Stomach (tissue), 9 donors: ENCODE results near the gene TK1. TPM values are rescaled to one million over a fixed set of nuclear protein-coding genes. Genes with fewer than 3 reads are reported as not detected.

ENCODE experiments used
- DNase-seq, 2 donors: peaks; one replicate each; pipeline versions ENCODE4 v3.0.0 to v3.0.0-alpha.2; 2013 to 2019
- H3K27ac ChIP-seq, 5 donors: fragments of 200-600 bp in 4 of 5; sonication (generic) in 4 of 5; one replicate each; pipeline ENCODE4 v1.5.1; 2013 to 2019; ENCODE audit warnings: mild to moderate bottlenecking in 1 of 5, moderate library complexity in 1 of 5
- H3K27me3 ChIP-seq, 3 donors: fragments of 200-600 bp; sonication (generic); one replicate each; pipeline ENCODE4 v1.5.1; 2017 to 2019; ENCODE audit warnings: mixed run types in 1 of 3
- H3K36me3 ChIP-seq, 4 donors: fragments of 200-600 bp; sonication (generic); 1 replicate in 3 of 4; 2 replicates in 1 of 4; pipeline ENCODE4 v1.5.1; 2016 to 2019
- H3K4me1 ChIP-seq, 4 donors: fragments of 200-600 bp; sonication (generic); one replicate each; pipeline ENCODE4 v1.5.1; 2016 to 2019
- H3K4me3 ChIP-seq, 4 donors: fragments of 200-600 bp; sonication (generic) in 3 of 4; one replicate each; pipeline ENCODE4 v1.5.1; 2016 to 2019; ENCODE audit warnings: mild to moderate bottlenecking in 1 of 4
- H3K9me3 ChIP-seq, 4 donors: fragments of 200-600 bp; sonication (generic); one replicate each; pipeline ENCODE4 v1.5.1; 2016 to 2019
- CTCF ChIP-seq, 7 experiments: fragments of 450-650 bp in 4 of 7; fragments of 200-600 bp in 3 of 7; sonication (generic) in 3 of 7; IDR thresholded peaks; one replicate each; pipeline ENCODE4 v1.5.1; 2016 to 2019; ENCODE audit warnings: antibody characterized with exemption in 7 of 7, control low read depth in 2 of 7, mild to moderate bottlenecking in 1 of 7
- EP300 ChIP-seq: sonication (generic); formaldehyde crosslinking; IDR thresholded peaks from one replicate; pipeline ENCODE4 v1.6.1; 2017; ENCODE audit warnings: antibody characterized with exemption
- POLR2A ChIP-seq, 4 donors: fragments of 450-650 bp; IDR thresholded peaks; one replicate each; pipeline ENCODE4 v1.6.1; 2016; ENCODE audit warnings: antibody characterized with exemption in 4 of 4, control low read depth in 2 of 4, mild to moderate bottlenecking in 1 of 4, moderate library complexity in 1 of 4
- POLR2AphosphoS5 ChIP-seq, 3 donors: sonication (generic); formaldehyde crosslinking; IDR thresholded peaks; one replicate each; pipeline ENCODE4 v1.6.1; 2016; ENCODE audit warnings: antibody characterized with exemption in 3 of 3
- WGBS, 5 donors: extraction: QIAGEN DNeasy Blood & Tissue Kit in 3 of 5; methylation state at CpG; one replicate each; pipeline versions ENCODE4 v1.1.5 to v1.1.7; 2013 to 2018; 5-methylcytosine and 5-hydroxymethylcytosine counted together
- intact Hi-C: fragments of 100-400 bp; cut with DNase I; formaldehyde crosslinking; loops from one replicate; pipeline ENCODE4 v1.15.1; 2023; ENCODE audit warnings: low total_unique reads
- polyA plus RNA-seq, 3 donors: library from polyadenylated mRNA; stranded (reverse); fragments of 200-250 nt; gene quantifications; one replicate each; pipeline ENCODE4 v1.2.3, GENCODE V29; 2013
- total RNA-seq, 5 donors: library from RNA; depleted of rRNA; stranded (reverse); fragments of >200 nt; gene quantifications; one replicate each; pipeline versions ENCODE4 v1.1.0 to v1.2.3, GENCODE V29; 2014 to 2016
- donor health status: healthy with polysubstance abuse.
- donor health status: Bipolar disorder and iron deficiency.
- donor health status: healthy.

Gene TK1
- total and polyA plus RNA-seq, 8 donors, result 4.5 to 38.1 (median 17.7) TPM

DNA sequence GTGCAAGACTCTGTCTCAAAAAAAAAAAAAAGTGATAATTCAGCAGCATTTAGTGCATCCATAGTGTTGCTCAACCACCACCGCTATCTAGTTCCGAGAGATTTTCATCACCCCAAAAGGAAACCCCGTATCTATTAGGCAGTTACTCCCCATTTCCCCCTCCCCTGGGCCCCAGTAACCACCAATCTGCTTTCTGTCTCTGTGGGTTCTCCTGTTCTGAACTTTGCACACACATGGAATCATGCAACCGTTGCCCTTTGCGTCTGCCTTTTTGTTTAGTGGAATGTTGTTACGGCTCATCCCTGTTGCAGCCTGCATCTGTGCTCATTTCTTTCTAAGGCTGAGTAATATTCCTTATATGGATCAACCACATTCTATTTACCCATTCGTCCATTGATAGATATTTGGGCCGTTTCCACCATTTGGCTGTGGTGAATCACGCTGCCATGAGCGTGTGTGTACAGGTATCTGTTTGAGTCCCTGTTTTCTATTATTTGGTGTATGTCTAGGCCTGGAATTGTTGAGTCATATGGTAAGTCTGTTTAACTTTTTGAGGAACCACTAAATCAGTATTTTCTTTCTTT is 27.2 kb downstream of the TK1 start:
- H3K27ac ChIP-seq, result no peak overlapping the region
- H3K9me3 ChIP-seq, result no peaks in the 10 kb centered on the region
- H3K36me3 ChIP-seq, result no peaks in the 10 kb centered on the region
- peaks cover 0 to 9% (median 8%) of the 10 kb centered on the region in 4 donors for H3K4me1 ChIP-seq
- TF ChIP-seq POLR2AphosphoS5 (IDR thresholded peaks at IDR 0.05) (no peak), EP300 (no peak), CTCF (IDR thresholded peaks at IDR 0.05) (no peak), POLR2A (IDR thresholded peaks at IDR 0.05) (no peak)
- DNase-seq, result no peak
- no peaks in the 10 kb centered on the region for H3K27me3 ChIP-seq
- intact Hi-C loops, result no loop called here
- WGBS, 5 donors, result 70 to 74% (median 72%) methylated on average over 10 of the region's 10 CpGs
- H3K4me3 ChIP-seq, result no peak overlapping the region

DNA sequence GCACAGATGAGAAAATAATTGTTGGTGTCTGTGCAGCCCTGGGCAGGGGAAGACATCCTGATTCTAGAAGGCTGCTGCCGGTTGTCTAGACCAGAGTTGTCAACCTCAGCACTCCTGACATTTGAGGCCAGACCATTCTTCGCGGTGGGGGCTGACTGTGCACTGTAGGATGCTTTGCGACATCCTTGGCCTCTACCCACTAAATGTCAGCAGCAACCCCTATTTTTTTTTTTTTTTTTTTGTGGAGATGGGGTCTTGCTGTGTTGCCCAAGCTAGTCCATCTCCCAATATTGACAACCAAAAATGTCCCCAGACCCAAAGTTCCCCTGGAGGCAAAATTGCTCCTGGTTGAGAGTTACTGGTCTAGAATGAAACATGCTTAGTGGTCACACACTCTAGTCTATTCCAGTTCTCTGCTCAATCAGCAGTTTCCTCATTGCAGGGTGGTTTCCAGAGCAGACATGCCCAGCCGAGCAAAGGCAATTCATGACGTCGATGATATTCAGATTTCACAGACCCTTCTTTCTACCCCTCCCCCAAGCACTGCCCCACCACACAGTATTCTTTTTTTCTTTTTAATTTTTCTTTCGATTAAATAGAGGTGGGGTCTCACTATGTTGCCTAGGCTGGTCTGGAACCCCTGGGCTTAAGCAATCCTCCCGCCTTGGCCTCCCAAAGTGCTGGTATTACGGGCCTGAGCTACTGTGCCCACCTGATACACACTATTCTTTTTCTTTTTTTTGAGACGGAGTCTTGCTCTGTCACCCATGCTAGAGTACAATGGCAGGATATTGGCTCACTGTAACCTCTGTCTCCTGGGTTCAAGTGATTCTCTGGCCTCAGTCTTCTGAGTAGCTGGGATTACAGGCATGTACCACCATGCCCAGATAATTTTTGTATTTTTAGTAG is 31.7 kb downstream of the TK1 start:
- no peak overlapping the region for H3K4me3 ChIP-seq
- peaks cover 0 to 21% (median 9%) of the 10 kb centered on the region in 4 donors for H3K4me1 ChIP-seq
- no peaks in the 10 kb centered on the region for H3K36me3 ChIP-seq
- DNase-seq, result peak in 1 of 2 donors; percentile 60
- intact Hi-C loops, result no loop called here
- no peaks in the 10 kb centered on the region for H3K27me3 ChIP-seq
- H3K27ac ChIP-seq, result no peak overlapping the region
- no peak for TF ChIP-seq POLR2AphosphoS5 (IDR thresholded peaks at IDR 0.05)
- no peak for TF ChIP-seq EP300
- no peak for TF ChIP-seq POLR2A (IDR thresholded peaks at IDR 0.05)
- TF ChIP-seq CTCF (IDR thresholded peaks at IDR 0.05), result no peak
- H3K9me3 ChIP-seq, result no peaks in the 10 kb centered on the region
- WGBS, 5 donors, result 80 to 90% (median 84%) methylated on average over 11 of the region's 11 CpGs

DNA sequence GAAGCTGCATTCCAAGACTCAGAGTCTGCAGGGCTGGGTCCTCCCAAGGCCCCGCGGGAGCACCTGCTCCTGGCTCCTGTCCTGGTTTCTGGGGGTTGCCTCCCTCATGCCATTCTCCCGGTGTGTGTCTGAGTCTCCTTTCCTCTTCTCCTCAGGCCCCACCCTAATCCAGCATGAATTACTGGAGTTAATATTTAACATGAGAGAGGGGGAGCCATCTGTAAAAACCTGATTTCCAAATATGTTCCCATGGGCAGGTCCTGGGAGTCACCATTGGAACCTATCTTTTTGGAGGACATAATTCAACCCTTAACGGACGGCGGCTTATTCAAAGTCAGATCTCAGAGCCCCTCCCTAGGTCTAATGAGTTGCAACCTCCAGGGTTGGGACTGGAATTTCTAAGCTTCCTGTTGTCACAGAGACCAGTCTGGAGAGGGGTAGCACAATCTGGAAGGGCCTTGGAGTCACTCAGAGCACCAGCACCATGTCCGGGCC is 35.3 kb downstream of the TK1 start:
- intact Hi-C loops, result no loop called here
- H3K36me3 ChIP-seq, result no peaks in the 10 kb centered on the region
- no peak for TF ChIP-seq POLR2A (IDR thresholded peaks at IDR 0.05)
- TF ChIP-seq CTCF (IDR thresholded peaks at IDR 0.05), result no peak
- no peak for TF ChIP-seq EP300
- TF ChIP-seq POLR2AphosphoS5 (IDR thresholded peaks at IDR 0.05), result peak in 1 of 3 donors; percentile 41
- peak overlapping the region in 4 of 5 donors; percentile 12 to 79 (median 54) for H3K27ac ChIP-seq
- peak in 1 of 2 donors; percentile 58 for DNase-seq
- H3K27me3 ChIP-seq, result no peaks in the 10 kb centered on the region
- H3K4me3 ChIP-seq, result no peak overlapping the region
- H3K9me3 ChIP-seq, result no peaks in the 10 kb centered on the region
- H3K4me1 ChIP-seq, result peaks cover 6 to 50% (median 25%) of the 10 kb centered on the region in 4 donors
- 28 to 49% (median 32%) methylated on average over 7 of the region's 7 CpGs for WGBS, 5 donors

DNA sequence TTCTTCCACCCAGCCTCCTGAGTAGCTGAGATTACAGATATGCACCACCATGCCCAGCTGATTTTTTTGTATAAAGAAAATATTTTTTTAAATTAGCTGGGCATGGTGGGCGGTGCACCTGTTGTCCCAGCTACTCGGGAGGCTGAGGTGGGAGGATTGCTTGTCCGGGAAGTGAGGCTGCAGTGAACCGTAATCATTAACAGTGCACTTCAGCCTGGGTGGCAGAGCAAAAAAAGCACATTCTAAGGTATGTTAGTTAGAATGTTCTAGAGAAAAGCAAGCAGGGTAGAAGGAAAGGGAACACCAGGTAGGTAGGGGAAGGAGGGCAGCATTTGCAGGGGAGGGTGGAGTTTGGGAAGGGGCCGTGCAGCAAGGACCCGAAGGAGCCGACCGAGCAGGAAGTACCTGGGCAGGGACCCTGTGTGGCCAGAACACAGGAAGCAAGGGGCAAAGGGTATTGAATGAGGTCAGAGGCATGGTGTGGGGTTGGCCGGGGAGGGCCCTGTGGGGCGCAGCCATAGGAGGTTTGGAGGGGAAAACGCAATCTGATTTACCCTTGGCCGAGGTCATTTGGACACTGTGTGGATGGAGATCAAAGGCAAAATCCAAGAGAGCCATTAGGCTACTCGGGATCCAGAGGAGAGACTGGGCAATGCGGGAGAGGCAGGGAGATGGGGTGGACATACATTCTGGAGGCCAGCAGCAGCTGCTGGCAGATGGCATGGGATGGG is 38.4 kb downstream of the TK1 start:
- TF ChIP-seq POLR2AphosphoS5 (IDR thresholded peaks at IDR 0.05), result no peak
- TF ChIP-seq EP300, result no peak
- 56 to 62% (median 61%) methylated on average over 14 of the region's 14 CpGs for WGBS, 5 donors
- Histone ChIP-seq H3K36me3 (no peaks in the 10 kb centered on the region), H3K4me3 (no peak overlapping the region), H3K27ac (peak overlapping the region in 2 of 5 donors; percentile 81 to 87), H3K27me3 (no peaks in the 10 kb centered on the region), H3K9me3 (no peaks in the 10 kb centered on the region), H3K4me1 (peaks cover 31 to 81% (median 55%) of the 10 kb centered on the region in 4 donors)
- intact Hi-C loops, result no loop called here
- DNase-seq, result no peak
